Measurements from ENCODE around the gene COBLL1. TPM values are rescaled to one million over a fixed set of nuclear protein-coding genes. Genes with fewer than 3 reads are reported as not detected.
A peak's percentile ranks its signal among the peaks of the same experiment; 100 is the strongest.

The COBLL1 gene
- total RNA-seq, 4 donors from 2014 or later: 41.4 to 66.0 (median 61.9) TPM

DNA sequence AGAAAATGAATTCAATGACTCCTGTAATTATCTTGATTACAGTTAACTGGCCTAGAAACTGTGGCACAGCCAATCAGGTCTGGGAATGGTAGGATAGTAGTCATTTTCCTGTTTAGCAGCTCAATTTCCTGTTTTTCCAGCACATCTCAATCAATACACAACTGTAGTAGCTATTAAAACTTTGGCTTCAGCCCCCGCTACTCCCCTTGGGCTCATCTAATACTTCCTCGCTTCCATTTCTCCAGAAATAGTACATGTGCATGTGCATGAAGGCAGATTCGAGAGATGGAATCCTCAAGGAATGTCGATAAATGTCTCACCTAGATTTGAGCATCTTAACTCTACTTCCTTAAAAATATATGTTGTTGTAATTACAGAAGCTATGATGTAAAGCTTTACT lies 9.7 kb downstream of the COBLL1 start:
- whole genome bisulfite sequencing: 84% methylated on average over 4 of the region's 4 CpGs
- Histone ChIP-seq H3K27ac (replicated peaks in 1 of 4) (peak overlapping the region in 3 of 4 donors; percentile 2 to 43 (median 13)), H3K4me1 (peaks cover 8 to 77% (median 38%) of the 10 kb centered on the region in 4 donors), H3K36me3 (no peaks in the 10 kb centered on the region), H3K27me3 (no peaks in the 10 kb centered on the region), H3K9me3 (no peaks in the 10 kb centered on the region), H3K4me3 (no peak overlapping the region)
- no peak for DNase-seq (ENCODE audit: extremely low spot score)
- TF ChIP-seq POLR2AphosphoS5 (IDR thresholded peaks at IDR 0.05) (no peak), EP300 (IDR thresholded peaks at IDR 0.05) (no peak), POLR2A (IDR thresholded peaks at IDR 0.05; ENCODE audit: low read depth) (no peak)
- TF ChIP-seq, protein P1, sequence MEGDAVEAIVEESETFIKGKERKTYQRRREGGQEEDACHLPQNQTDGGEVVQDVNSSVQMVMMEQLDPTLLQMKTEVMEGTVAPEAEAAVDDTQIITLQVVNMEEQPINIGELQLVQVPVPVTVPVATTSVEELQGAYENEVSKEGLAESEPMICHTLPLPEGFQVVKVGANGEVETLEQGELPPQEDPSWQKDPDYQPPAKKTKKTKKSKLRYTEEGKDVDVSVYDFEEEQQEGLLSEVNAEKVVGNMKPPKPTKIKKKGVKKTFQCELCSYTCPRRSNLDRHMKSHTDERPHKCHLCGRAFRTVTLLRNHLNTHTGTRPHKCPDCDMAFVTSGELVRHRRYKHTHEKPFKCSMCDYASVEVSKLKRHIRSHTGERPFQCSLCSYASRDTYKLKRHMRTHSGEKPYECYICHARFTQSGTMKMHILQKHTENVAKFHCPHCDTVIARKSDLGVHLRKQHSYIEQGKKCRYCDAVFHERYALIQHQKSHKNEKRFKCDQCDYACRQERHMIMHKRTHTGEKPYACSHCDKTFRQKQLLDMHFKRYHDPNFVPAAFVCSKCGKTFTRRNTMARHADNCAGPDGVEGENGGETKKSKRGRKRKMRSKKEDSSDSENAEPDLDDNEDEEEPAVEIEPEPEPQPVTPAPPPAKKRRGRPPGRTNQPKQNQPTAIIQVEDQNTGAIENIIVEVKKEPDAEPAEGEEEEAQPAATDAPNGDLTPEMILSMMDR (IDR thresholded peaks at IDR 0.05): no peak
- intact Hi-C loops (cut with DNase I): loop anchor here (10.0 kb wide), 1 partner anchor 47 kb away; no protein-coding TSS in a partner anchor

DNA sequence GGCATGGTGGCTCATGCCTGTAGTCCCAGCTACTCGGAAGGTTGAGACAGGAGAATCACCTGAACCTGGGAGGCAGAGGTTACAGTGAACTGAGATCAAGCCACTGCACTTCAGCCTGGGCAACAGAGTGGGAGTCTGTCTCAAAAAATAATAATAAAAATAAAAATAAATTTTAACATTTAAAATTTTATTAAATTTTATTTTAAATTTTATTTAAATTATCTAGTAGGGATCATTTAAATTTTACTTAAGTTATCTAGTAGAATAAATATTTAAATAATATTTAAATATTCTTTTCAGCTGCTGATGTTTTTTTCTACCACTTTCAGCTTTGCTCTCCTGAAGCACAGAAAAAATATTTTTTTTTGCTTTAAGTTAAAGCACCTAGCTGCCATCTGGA lies 10.4 kb downstream of the COBLL1 start:
- no peak for DNase-seq (ENCODE audit: extremely low spot score)
- TF ChIP-seq POLR2A (IDR thresholded peaks at IDR 0.05; ENCODE audit: low read depth) (no peak), POLR2AphosphoS5 (IDR thresholded peaks at IDR 0.05) (no peak), EP300 (IDR thresholded peaks at IDR 0.05) (no peak)
- TF ChIP-seq, protein P1 (IDR thresholded peaks at IDR 0.05): no peak
- Histone ChIP-seq H3K27ac (replicated peaks in 1 of 4) (peak overlapping the region in 2 of 4 donors; percentile 2 to 43), H3K27me3 (no peaks in the 10 kb centered on the region), H3K4me1 (peaks cover 15 to 77% (median 38%) of the 10 kb centered on the region in 4 donors), H3K36me3 (no peaks in the 10 kb centered on the region), H3K9me3 (no peaks in the 10 kb centered on the region), H3K4me3 (no peak overlapping the region)
- 100% methylated on average over 1 of the region's 1 CpG for WGBS
- intact Hi-C loops (cut with DNase I): loop anchor here (10.0 kb wide), 1 partner anchor 46 kb away; no protein-coding TSS in a partner anchor

DNA sequence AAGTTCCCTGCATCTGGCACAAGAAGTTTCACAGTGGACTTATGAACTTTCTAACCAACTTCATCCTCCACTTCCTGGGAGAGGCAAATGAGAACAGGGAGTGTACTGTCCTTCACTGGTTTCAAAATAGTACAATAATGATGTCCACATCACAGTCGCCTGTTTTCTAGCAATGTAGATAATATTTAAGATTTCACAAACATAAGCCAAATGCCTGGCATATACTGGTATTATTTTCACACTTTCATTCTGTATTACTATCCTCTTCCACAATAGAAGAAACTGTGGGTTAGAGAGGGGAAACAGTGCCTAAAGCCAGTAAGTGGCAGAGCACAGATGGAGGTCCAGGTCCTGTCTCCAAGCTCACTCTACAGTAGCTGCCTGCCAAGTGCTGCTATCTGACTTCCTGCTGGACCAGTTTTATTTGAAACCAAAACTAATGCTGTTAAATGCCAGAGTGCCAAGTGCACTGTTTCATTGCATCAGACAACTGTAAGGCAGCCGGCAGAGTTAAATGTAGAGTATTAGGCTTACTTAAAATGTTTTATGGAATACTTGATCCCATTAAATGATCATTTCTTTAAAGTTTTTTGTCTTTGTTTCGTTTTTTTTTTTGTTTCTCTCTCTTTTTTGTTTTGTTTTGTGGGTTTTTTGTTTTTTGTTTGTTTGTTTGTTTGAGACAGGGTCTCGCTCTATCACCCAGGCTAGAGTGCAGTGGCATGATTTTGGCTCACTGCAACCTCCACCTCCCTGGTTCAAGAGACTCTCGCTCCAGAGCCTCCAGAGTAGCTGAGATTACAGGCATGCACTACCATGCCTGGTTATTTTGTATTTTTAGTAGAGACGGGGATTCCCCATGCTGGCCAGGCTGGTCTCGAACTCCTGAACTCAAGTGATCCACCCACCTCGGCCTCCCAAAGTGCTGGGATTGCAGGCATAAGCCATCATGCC lies 15.1 kb downstream of the COBLL1 start:
- no peaks in the 10 kb centered on the region for H3K9me3 ChIP-seq
- H3K4me1 ChIP-seq: peaks cover 25 to 68% (median 36%) of the 10 kb centered on the region in 4 donors
- WGBS: 64% methylated on average over 8 of the region's 8 CpGs
- TF ChIP-seq POLR2AphosphoS5 (IDR thresholded peaks at IDR 0.05) (peak in 1 of 2 donors; percentile 6), POLR2A (IDR thresholded peaks at IDR 0.05; ENCODE audit: low read depth) (no peak)
- intact Hi-C loops (cut with DNase I): no loop called here
- peak overlapping the region; percentile 56 to 69 (median 62) for H3K27ac ChIP-seq (replicated peaks in 1 of 4)
- H3K27me3 ChIP-seq: no peaks in the 10 kb centered on the region
- peak overlapping the region in 2 of 4 donors; percentile 14 to 32 for H3K4me3 ChIP-seq
- DNase-seq (ENCODE audit: extremely low spot score): no peak
- H3K36me3 ChIP-seq: no peaks in the 10 kb centered on the region

DNA sequence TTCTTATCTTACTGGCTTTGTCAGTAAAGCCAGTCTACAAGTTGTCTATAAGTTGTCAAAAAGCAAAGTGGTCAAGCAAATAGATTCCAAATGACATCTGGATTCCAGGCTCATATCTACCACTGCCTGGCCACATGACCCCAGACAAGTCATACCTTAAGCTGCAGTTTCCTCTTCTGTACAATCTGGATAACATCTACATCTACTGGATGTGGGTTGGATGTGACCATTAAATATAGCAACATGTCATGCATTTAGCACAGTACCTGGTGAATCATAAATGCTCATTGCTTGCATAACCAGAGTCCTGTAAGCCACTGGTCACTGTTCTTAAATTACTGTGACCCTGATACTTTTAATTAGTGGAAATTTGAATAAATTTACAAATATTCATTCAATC lies 16.8 kb downstream of the COBLL1 start:
- DNase-seq (ENCODE audit: extremely low spot score): no peak
- Histone ChIP-seq H3K27me3 (no peaks in the 10 kb centered on the region), H3K27ac (replicated peaks in 1 of 4) (no peak overlapping the region), H3K4me3 (no peak overlapping the region), H3K36me3 (no peaks in the 10 kb centered on the region), H3K4me1 (peaks cover 28 to 70% (median 42%) of the 10 kb centered on the region in 4 donors), H3K9me3 (no peaks in the 10 kb centered on the region)
- intact Hi-C loops (cut with DNase I): no loop called here
- TF ChIP-seq POLR2AphosphoS5 (IDR thresholded peaks at IDR 0.05) (no peak), EP300 (IDR thresholded peaks at IDR 0.05) (no peak), POLR2A (IDR thresholded peaks at IDR 0.05; ENCODE audit: low read depth) (no peak)
- TF ChIP-seq, protein P1 (IDR thresholded peaks at IDR 0.05): no peak

DNA sequence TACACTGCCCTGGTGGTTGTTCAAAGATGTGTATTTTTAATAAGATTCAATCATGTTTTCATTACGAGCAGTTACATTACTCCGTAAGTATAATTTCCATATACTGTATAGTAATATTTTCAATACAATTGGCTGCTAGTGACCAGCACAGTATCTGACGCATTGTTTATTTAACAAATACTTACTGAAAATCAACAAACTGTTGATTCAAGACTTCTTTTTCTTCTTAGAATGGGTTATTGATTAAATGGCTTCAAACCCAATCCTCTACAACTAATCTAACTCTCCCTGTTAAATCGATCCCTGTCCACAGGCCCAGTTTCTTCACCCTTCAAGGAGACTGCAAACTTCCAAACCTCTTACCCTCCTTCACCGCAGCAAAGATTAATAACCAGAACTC lies 18.5 kb downstream of the COBLL1 start:
- Histone ChIP-seq H3K27me3 (no peaks in the 10 kb centered on the region), H3K4me3 (no peak overlapping the region), H3K36me3 (no peaks in the 10 kb centered on the region), H3K27ac (replicated peaks in 1 of 4) (no peak overlapping the region), H3K4me1 (peaks cover 28 to 57% (median 42%) of the 10 kb centered on the region in 4 donors), H3K9me3 (no peaks in the 10 kb centered on the region)
- TF ChIP-seq POLR2AphosphoS5 (IDR thresholded peaks at IDR 0.05) (no peak), EP300 (IDR thresholded peaks at IDR 0.05) (no peak), POLR2A (IDR thresholded peaks at IDR 0.05; ENCODE audit: low read depth) (no peak)
- TF ChIP-seq, protein P1 (IDR thresholded peaks at IDR 0.05): no peak
- WGBS: 91% methylated on average over 5 of the region's 5 CpGs
- no peak for DNase-seq (ENCODE audit: extremely low spot score)
- intact Hi-C loops (cut with DNase I): no loop called here
